A549 (cell line): ENCODE data around the gene CARD11. TPM values are rescaled to one million over a fixed set of nuclear protein-coding genes. Genes with fewer than 3 reads are reported as not detected.

Source experiments
- ATAC-seq, 2 experiments: fragments of 200-7000 bp in 1 of 2; fragments of >200 bp in 1 of 2; cut with Nextera tagmentation in 1 of 2; cut with Tn5 transposase in 1 of 2; 3 replicates each; pipeline versions ENCODE4 v1.8.0 to v1.9.1; 2018 to 2020; ENCODE audit warnings: mild to moderate bottlenecking in 1 of 2, moderate library complexity in 1 of 2
- CTCF ChIA-PET: fragments of 300-600 bp; sonication (Branson Sonifier 250); formaldehyde crosslinking; extraction: SDS; loops from one replicate; lab custom pipeline; 2021; ENCODE audit warnings: antibody characterized with exemption, inconsistent platforms; lab: Yijun Ruan, JAX
- POLR2A ChIA-PET: fragments of 350-600 bp; formaldehyde crosslinking; extraction: SDS; loops from one replicate; lab custom pipeline; 2021; ENCODE audit warnings: antibody characterized with exemption, inconsistent platforms; lab: Yijun Ruan, JAX
- DNase-seq, 2 experiments: peaks; one replicate each; pipeline versions ENCODE4 v3.0.0 to v3.0.0-alpha.2; 2011 to 2016; ENCODE audit warnings: low read depth in 1 of 2, low spot score in 1 of 2
- FAIRE-seq: peaks from 2 replicates; lab custom pipeline; 2011; peaks lifted over from hg19 to GRCh38; lab: Jason Lieb, UNC
- H3K27ac ChIP-seq, 2 experiments: fragments of >200 bp; sonication (Bioruptor Twin); formaldehyde crosslinking; 3 replicates each; pipeline ENCODE4 v1.5.1; 2016 to 2017
- H3K4me1 ChIP-seq: fragments of >200 bp; sonication (Bioruptor Twin); formaldehyde crosslinking; 3 replicates; pipeline ENCODE4 v1.6.1; 2016
- H3K4me2 ChIP-seq: fragments of >200 bp; sonication (Bioruptor Twin); formaldehyde crosslinking; 3 replicates; pipeline ENCODE4 v1.6.1; 2016
- H3K4me3 ChIP-seq: fragments of >200 bp; sonication (Bioruptor Twin); formaldehyde crosslinking; 3 replicates; pipeline ENCODE4 v1.5.1; 2016
- H3K9me3 ChIP-seq: fragments of >200 bp; sonication (Bioruptor Twin); formaldehyde crosslinking; 3 replicates; pipeline ENCODE4 v1.6.1; 2016
- EHF ChIP-seq: fragments of 250-450 bp; sonication (Bioruptor Pico); IDR thresholded peaks from 2 replicates; pipeline ENCODE4 v1.5.0; 2020; ENCODE audit warnings: mild to moderate bottlenecking
- EP300 ChIP-seq, 2 experiments: fragments of >200 bp; sonication (Bioruptor Twin); formaldehyde crosslinking; IDR thresholded peaks; 2 replicates in 1 of 2; 3 replicates in 1 of 2; pipeline ENCODE4 v1.6.1; 2016 to 2017
- FOSB ChIP-seq: fragments of 250-450 bp; sonication (Bioruptor Pico); IDR thresholded peaks from 2 replicates; pipeline ENCODE4 v1.5.0; 2020; ENCODE audit warnings: mild to moderate bottlenecking, moderate library complexity
- FOSL2 ChIP-seq, 2 experiments: fragments of 450-650 bp in 1 of 2; fragments of >200 bp in 1 of 2; sonication (Bioruptor Twin) in 1 of 2; formaldehyde crosslinking; IDR thresholded peaks; 2 replicates each; pipeline versions ENCODE4 v1.5.0 to v1.6.1; 2016 to 2020; ENCODE audit warnings: mild to moderate bottlenecking in 1 of 2, moderate library complexity in 1 of 2
- HEYL ChIP-seq: fragments of 250-450 bp; sonication (Bioruptor Pico); IDR thresholded peaks from 2 replicates; pipeline ENCODE4 v1.8.0; 2021; ENCODE audit warnings: mild to moderate bottlenecking, moderate library complexity
- HOXA7 ChIP-seq: fragments of 250-450 bp; sonication (Bioruptor Pico); IDR thresholded peaks from 2 replicates; pipeline ENCODE4 v1.5.0; 2020; ENCODE audit warnings: mild to moderate bottlenecking, moderate library complexity
- JUNB ChIP-seq: fragments of >200 bp; sonication (Bioruptor Twin); formaldehyde crosslinking; IDR thresholded peaks from 2 replicates; pipeline ENCODE4 v1.6.1; 2016
- MYC ChIP-seq: IDR thresholded peaks from 2 replicates; pipeline ENCODE4 v1.6.1; 2012; ENCODE audit warnings: mild to moderate bottlenecking, inconsistent platforms, low read length, improper control_type of control experiment, borderline replicate concordance
- NR3C1 ChIP-seq: fragments of >200 bp; sonication (Bioruptor Twin); formaldehyde crosslinking; IDR thresholded peaks from 3 replicates; pipeline ENCODE4 v1.6.1; 2017
- POLR2A ChIP-seq: IDR thresholded peaks from 2 replicates; pipeline ENCODE4 v1.6.1; 2012; ENCODE audit warnings: mild to moderate bottlenecking, low read length
- RAD21 ChIP-seq, 2 experiments: fragments of >200 bp in 1 of 2; sonication (Bioruptor Twin) in 1 of 2; formaldehyde crosslinking in 1 of 2; IDR thresholded peaks in 1 of 2; conservative IDR thresholded peaks in 1 of 2; 2 replicates in 1 of 2; 3 replicates in 1 of 2; pipeline ENCODE4 v1.6.1; 2012 to 2018; ENCODE audit warnings: inconsistent platforms in 1 of 2
- RARB ChIP-seq: fragments of 250-450 bp; sonication (Bioruptor Pico); IDR thresholded peaks from 2 replicates; pipeline ENCODE4 v1.8.0; 2021; ENCODE audit warnings: mild to moderate bottlenecking, moderate library complexity
- RCOR1 ChIP-seq: fragments of 150-350 bp; IDR thresholded peaks from 2 replicates; pipeline ENCODE4 v1.6.1; 2014; ENCODE audit warnings: antibody characterized with exemption, low read length, low read depth
- RFX5 ChIP-seq: fragments of 450-650 bp; IDR thresholded peaks from 2 replicates; pipeline ENCODE4 v1.7.1; 2014; ENCODE audit warnings: antibody characterized with exemption, mild to moderate bottlenecking, moderate library complexity
- SMC3 ChIP-seq: fragments of >200 bp; sonication (Bioruptor Twin); formaldehyde crosslinking; IDR thresholded peaks from 3 replicates; pipeline ENCODE4 v1.6.1; 2018; ENCODE audit warnings: inconsistent platforms
- TFCP2L1 ChIP-seq: fragments of 250-450 bp; sonication (Bioruptor Pico); IDR thresholded peaks from 2 replicates; pipeline ENCODE4 v1.5.0; 2021; ENCODE audit warnings: mild to moderate bottlenecking
- WGBS: methylation state at CpG from one replicate; pipeline ENCODE4 v1.1.6; 2017; ENCODE audit errors: missing lambda C conversion rate; 5-methylcytosine and 5-hydroxymethylcytosine counted together
- polyA plus RNA-seq, 4 experiments: library from polyadenylated mRNA; depleted of rRNA in 3 of 4; stranded (reverse); fragments of >200 nt; fragmentation: RNase III in 1 of 4; extraction: RNeasy Plus Mini Kit Qiagen cat#74134 plus additional on column Dnase treatment in 1 of 4; gene quantifications; 2 replicates in 3 of 4; 3 replicates in 1 of 4; pipeline ENCODE4 v1.2.3, GENCODE V29; 2011 to 2017
- TF ChIP-seq, protein P1 (sequence below): fragments of 200-600 bp; sonication (generic); IDR thresholded peaks from 2 replicates; pipeline ENCODE4 v1.6.1; 2016; ENCODE audit warnings: antibody characterized with exemption, mild to moderate bottlenecking, moderate library complexity
- TF ChIP-seq, protein P2 (sequence below): fragments of >200 bp; sonication (Bioruptor Twin); formaldehyde crosslinking; IDR thresholded peaks from 2 replicates; pipeline ENCODE4 v1.6.1; 2016
- TF ChIP-seq, protein P3 (sequence below): fragments of >200 bp; sonication (Bioruptor Twin); formaldehyde crosslinking; IDR thresholded peaks from 3 replicates; pipeline ENCODE4 v1.5.1; 2016
- TF ChIP-seq, protein P4 (sequence below): fragments of 250-450 bp; sonication (Bioruptor Pico); IDR thresholded peaks from 2 replicates; pipeline ENCODE4 v1.5.0; 2021; ENCODE audit warnings: mild to moderate bottlenecking, moderate library complexity, borderline replicate concordance

Gene CARD11
- polyA plus RNA-seq, 2 of the 4 experiments (the other 2 are of a cell fraction), result 0.48 to 1.1 TPM

DNA sequence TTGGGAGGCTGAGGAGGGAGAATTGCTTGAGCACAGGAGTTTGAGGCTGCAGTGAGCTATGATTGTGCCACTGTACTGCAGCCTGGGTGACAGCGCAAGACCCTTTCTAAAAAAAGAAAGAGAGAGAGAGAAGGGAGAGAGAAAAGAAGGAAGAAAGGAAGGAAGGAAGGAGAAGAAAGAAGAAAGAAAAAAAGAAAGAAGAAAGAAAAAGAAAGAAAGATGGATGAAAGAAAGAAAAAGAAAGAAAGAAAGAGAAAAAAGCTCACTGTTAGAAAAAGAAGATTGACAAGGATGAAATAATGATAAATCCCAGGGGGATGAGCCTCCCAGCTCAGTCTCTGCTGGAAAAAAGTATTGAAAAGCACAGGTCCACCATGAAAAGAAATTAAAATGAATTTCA, 22.8 kb upstream of the CARD11 start:
- FAIRE-seq, result no peak
- no peak overlapping the region for H3K27ac ChIP-seq
- TF ChIP-seq FOSL2 (IDR thresholded peaks at IDR 0.05), result no peak
- TF ChIP-seq FOSL2 (CRISPR knock-in tag; IDR thresholded peaks at IDR 0.05), result no peak
- no peak for TF ChIP-seq RFX5
- TF ChIP-seq, all 56 proteins: peak for 0
- 79% methylated on average over 1 of the region's 1 CpG for WGBS
- DNase-seq (no peak), ATAC-seq (no peak)
- CTCF ChIA-PET, result interaction anchor here (1.1 to 1.8 kb wide), 3 partner anchors 23 to 134 kb away, joined by 3 to 4 read pairs (median 3); no protein-coding TSS in a partner anchor
- no peaks in the 10 kb centered on the region for H3K9me3 ChIP-seq
- H3K4me3 ChIP-seq, result no peak overlapping the region
- POLR2A ChIA-PET, result no interaction called here
- no peak overlapping the region for H3K4me2 ChIP-seq
- H3K4me1 ChIP-seq, result no peaks in the 10 kb centered on the region

DNA sequence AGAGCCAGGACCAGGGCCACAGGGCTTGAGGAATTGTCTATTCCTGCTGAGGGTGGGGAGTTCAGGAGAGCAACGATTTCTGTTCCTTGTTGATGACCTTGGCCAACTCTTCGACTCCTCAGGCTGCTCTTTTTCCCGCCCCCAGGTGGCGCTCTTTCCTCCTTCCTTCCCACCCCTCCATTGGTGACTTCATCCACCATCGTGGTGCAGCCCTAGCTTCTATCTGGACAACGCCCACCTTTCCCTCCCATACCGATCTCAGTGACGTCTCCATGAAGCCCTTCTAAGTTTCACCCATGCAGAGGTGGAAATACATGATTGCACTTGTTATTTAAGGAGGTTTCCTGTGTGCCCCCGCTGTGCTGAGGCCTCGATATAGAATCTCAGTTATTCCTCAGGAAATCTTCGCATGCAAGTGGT, 22.1 kb upstream of the CARD11 start:
- FAIRE-seq, result no peak
- no peak overlapping the region for H3K27ac ChIP-seq
- ChIA-PET POLR2A (no interaction called here), CTCF (interaction anchor here (0.7 to 1.8 kb wide), 8 partner anchors 10 to 147 kb away, joined by 3 to 6 read pairs (median 4); no protein-coding TSS in a partner anchor)
- H3K4me1 ChIP-seq, result no peaks in the 10 kb centered on the region
- peak in 1 of 2 experiments; percentile 84; a peak in 3 of 6 replicates for ATAC-seq
- WGBS, result 38% methylated on average over 10 of the region's 11 CpGs
- no peak overlapping the region for H3K4me3 ChIP-seq
- DNase-seq, result peak; percentile 44 to 45
- TF ChIP-seq RAD21 (conservative IDR thresholded peaks at IDR 0.05 in 1 of 2, IDR thresholded peaks at IDR 0.05 in 1 of 2), result peak in 1 of 2 experiments; percentile 28; a peak in 1 of 5 replicates
- no peak for TF ChIP-seq RCOR1
- TF ChIP-seq HEYL (CRISPR knock-in tag), result no peak
- no peak for TF ChIP-seq FOSB (CRISPR knock-in tag)
- no peak for TF ChIP-seq FOSL2 (IDR thresholded peaks at IDR 0.05)
- TF ChIP-seq FOSL2 (CRISPR knock-in tag; IDR thresholded peaks at IDR 0.05), result no peak
- no peak for TF ChIP-seq JUNB
- TF ChIP-seq HOXA7 (CRISPR knock-in tag), result no peak
- TF ChIP-seq, protein P1, sequence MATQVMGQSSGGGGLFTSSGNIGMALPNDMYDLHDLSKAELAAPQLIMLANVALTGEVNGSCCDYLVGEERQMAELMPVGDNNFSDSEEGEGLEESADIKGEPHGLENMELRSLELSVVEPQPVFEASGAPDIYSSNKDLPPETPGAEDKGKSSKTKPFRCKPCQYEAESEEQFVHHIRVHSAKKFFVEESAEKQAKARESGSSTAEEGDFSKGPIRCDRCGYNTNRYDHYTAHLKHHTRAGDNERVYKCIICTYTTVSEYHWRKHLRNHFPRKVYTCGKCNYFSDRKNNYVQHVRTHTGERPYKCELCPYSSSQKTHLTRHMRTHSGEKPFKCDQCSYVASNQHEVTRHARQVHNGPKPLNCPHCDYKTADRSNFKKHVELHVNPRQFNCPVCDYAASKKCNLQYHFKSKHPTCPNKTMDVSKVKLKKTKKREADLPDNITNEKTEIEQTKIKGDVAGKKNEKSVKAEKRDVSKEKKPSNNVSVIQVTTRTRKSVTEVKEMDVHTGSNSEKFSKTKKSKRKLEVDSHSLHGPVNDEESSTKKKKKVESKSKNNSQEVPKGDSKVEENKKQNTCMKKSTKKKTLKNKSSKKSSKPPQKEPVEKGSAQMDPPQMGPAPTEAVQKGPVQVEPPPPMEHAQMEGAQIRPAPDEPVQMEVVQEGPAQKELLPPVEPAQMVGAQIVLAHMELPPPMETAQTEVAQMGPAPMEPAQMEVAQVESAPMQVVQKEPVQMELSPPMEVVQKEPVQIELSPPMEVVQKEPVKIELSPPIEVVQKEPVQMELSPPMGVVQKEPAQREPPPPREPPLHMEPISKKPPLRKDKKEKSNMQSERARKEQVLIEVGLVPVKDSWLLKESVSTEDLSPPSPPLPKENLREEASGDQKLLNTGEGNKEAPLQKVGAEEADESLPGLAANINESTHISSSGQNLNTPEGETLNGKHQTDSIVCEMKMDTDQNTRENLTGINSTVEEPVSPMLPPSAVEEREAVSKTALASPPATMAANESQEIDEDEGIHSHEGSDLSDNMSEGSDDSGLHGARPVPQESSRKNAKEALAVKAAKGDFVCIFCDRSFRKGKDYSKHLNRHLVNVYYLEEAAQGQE, result no peak
- no peak for TF ChIP-seq EP300 (IDR thresholded peaks at IDR 0.05)
- TF ChIP-seq RARB (CRISPR knock-in tag), result no peak
- TF ChIP-seq MYC, result no peak
- TF ChIP-seq SMC3, result peak; percentile 32; the same call in 1 of the 3 replicates
- TF ChIP-seq, protein P2, sequence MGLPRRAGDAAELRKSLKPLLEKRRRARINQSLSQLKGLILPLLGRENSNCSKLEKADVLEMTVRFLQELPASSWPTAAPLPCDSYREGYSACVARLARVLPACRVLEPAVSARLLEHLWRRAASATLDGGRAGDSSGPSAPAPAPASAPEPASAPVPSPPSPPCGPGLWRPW, result no peak
- no peak for TF ChIP-seq TFCP2L1 (CRISPR knock-in tag)
- no peak for TF ChIP-seq EHF (CRISPR knock-in tag)
- TF ChIP-seq, protein P3, sequence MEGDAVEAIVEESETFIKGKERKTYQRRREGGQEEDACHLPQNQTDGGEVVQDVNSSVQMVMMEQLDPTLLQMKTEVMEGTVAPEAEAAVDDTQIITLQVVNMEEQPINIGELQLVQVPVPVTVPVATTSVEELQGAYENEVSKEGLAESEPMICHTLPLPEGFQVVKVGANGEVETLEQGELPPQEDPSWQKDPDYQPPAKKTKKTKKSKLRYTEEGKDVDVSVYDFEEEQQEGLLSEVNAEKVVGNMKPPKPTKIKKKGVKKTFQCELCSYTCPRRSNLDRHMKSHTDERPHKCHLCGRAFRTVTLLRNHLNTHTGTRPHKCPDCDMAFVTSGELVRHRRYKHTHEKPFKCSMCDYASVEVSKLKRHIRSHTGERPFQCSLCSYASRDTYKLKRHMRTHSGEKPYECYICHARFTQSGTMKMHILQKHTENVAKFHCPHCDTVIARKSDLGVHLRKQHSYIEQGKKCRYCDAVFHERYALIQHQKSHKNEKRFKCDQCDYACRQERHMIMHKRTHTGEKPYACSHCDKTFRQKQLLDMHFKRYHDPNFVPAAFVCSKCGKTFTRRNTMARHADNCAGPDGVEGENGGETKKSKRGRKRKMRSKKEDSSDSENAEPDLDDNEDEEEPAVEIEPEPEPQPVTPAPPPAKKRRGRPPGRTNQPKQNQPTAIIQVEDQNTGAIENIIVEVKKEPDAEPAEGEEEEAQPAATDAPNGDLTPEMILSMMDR, result peak; percentile 48
- TF ChIP-seq, protein P4, sequence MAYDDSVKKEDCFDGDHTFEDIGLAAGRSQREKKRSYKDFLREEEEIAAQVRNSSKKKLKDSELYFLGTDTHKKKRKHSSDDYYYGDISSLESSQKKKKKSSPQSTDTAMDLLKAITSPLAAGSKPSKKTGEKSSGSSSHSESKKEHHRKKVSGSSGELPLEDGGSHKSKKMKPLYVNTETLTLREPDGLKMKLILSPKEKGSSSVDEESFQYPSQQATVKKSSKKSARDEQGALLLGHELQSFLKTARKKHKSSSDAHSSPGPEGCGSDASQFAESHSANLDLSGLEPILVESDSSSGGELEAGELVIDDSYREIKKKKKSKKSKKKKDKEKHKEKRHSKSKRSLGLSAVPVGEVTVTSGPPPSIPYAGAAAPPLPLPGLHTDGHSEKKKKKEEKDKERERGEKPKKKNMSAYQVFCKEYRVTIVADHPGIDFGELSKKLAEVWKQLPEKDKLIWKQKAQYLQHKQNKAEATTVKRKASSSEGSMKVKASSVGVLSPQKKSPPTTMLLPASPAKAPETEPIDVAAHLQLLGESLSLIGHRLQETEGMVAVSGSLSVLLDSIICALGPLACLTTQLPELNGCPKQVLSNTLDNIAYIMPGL (CRISPR knock-in tag), result no peak
- no peak for TF ChIP-seq POLR2A
- no peak for TF ChIP-seq NR3C1
- no peak overlapping the region for H3K4me2 ChIP-seq
- H3K9me3 ChIP-seq, result no peaks in the 10 kb centered on the region
